Trophoblast cell (in vitro differentiated cells and primary cell): ENCODE data around the gene LIPM.

Source experiments
- DNase-seq, 2 donors: peaks; one replicate each; pipeline ENCODE4 v3.0.0-alpha.2; 2016
- H2AFZ ChIP-seq: 2 replicates; pipeline ENCODE4 v1.6.1; 2013; ENCODE audit warnings: low read length, moderate library complexity, mild to moderate bottlenecking; ENCODE audit not compliant: insufficient read depth, poor library complexity
- H2AK5ac ChIP-seq: 2 replicates; pipeline ENCODE4 v1.6.1; 2013; ENCODE audit warnings: mild to moderate bottlenecking, low read length
- H2BK120ac ChIP-seq: 2 replicates; pipeline ENCODE4 v1.6.1; 2013; ENCODE audit warnings: low read length, mild to moderate bottlenecking, moderate library complexity; ENCODE audit not compliant: insufficient read depth, poor library complexity
- H2BK12ac ChIP-seq: 2 replicates; pipeline ENCODE4 v1.6.1; 2013; ENCODE audit warnings: mild to moderate bottlenecking, low read length, moderate library complexity
- H2BK5ac ChIP-seq: 2 replicates; pipeline ENCODE4 v1.6.1; 2013; ENCODE audit warnings: low read length, low read depth, moderate library complexity, mild to moderate bottlenecking; ENCODE audit not compliant: poor library complexity
- H3K14ac ChIP-seq: 2 replicates; pipeline ENCODE4 v1.6.1; 2013; ENCODE audit warnings: mild to moderate bottlenecking, low read length
- H3K18ac ChIP-seq: 2 replicates; pipeline ENCODE4 v1.6.1; 2013; ENCODE audit warnings: mild to moderate bottlenecking, low read length
- H3K23ac ChIP-seq: 2 replicates; pipeline ENCODE4 v1.6.1; 2013; ENCODE audit warnings: low read length
- H3K27ac ChIP-seq: 2 replicates; pipeline ENCODE4 v1.5.1; 2013; ENCODE audit warnings: low read depth, mild to moderate bottlenecking, inconsistent platforms, low read length, moderate library complexity
- H3K27me3 ChIP-seq: 2 replicates; pipeline ENCODE4 v1.6.1; 2013; ENCODE audit warnings: inconsistent platforms, mild to moderate bottlenecking, low read length, moderate library complexity; ENCODE audit not compliant: insufficient read depth
- H3K36me3 ChIP-seq, 2 experiments: 1 replicate in 1 of 2; 2 replicates in 1 of 2; pipeline ENCODE4 v1.6.1; 2013; ENCODE audit warnings: low read length in 2 of 2, mild to moderate bottlenecking in 2 of 2, moderate library complexity in 1 of 2; ENCODE audit not compliant: insufficient read depth in 2 of 2, control insufficient read depth in 1 of 2
- H3K4ac ChIP-seq: 2 replicates; pipeline ENCODE4 v1.6.1; 2013; ENCODE audit warnings: low read depth, mild to moderate bottlenecking, low read length, moderate library complexity
- H3K4me1 ChIP-seq, 2 experiments: 1 replicate in 1 of 2; 2 replicates in 1 of 2; pipeline ENCODE4 v1.6.1; 2013; ENCODE audit warnings: low read length in 2 of 2, mild to moderate bottlenecking in 2 of 2, moderate library complexity in 1 of 2; ENCODE audit not compliant: insufficient read depth in 2 of 2, control insufficient read depth in 1 of 2
- H3K4me2 ChIP-seq: 2 replicates; pipeline ENCODE4 v1.6.1; 2013; ENCODE audit warnings: inconsistent platforms, mild to moderate bottlenecking, low read length, moderate library complexity
- H3K4me3 ChIP-seq: 2 replicates; pipeline ENCODE4 v1.5.1; 2013; ENCODE audit warnings: mild to moderate bottlenecking, low read depth, low read length, inconsistent platforms
- H3K79me1 ChIP-seq: one replicate; pipeline ENCODE4 v1.6.1; 2013; ENCODE audit warnings: low read length
- H3K79me2 ChIP-seq: 2 replicates; pipeline ENCODE4 v1.6.1; 2013; ENCODE audit warnings: low read length, mild to moderate bottlenecking; ENCODE audit not compliant: control insufficient read depth, insufficient read depth, poor library complexity
- H3K9ac ChIP-seq: 2 replicates; pipeline ENCODE4 v1.6.1; 2013; ENCODE audit warnings: mild to moderate bottlenecking, low read length
- H3K9me3 ChIP-seq: 2 replicates; pipeline ENCODE4 v1.6.1; 2013; ENCODE audit warnings: low read depth, mild to moderate bottlenecking, control low read depth, inconsistent platforms, low read length; ENCODE audit not compliant: insufficient read depth
- H4K12ac ChIP-seq: 2 replicates; pipeline ENCODE4 v1.6.1; 2013; ENCODE audit warnings: low read depth, mild to moderate bottlenecking, low read length, moderate library complexity
- H4K8ac ChIP-seq: 2 replicates; pipeline ENCODE4 v1.6.1; 2013; ENCODE audit warnings: low read depth, mild to moderate bottlenecking, low read length, moderate library complexity
- H4K91ac ChIP-seq: one replicate; pipeline ENCODE4 v1.6.1; 2013; ENCODE audit warnings: low read depth, mild to moderate bottlenecking, low read length, moderate library complexity
- WGBS: extraction: QIAGEN DNeasy Blood & Tissue Kit; methylation state at CpG from one replicate; pipeline ENCODE4 v1.1.7; 2013; ENCODE audit warnings: missing lambda C conversion rate; ENCODE audit not compliant: insufficient read length, insufficient coverage; ENCODE audit errors: extremely low coverage; 5-methylcytosine and 5-hydroxymethylcytosine counted together

Gene LIPM

DNA sequence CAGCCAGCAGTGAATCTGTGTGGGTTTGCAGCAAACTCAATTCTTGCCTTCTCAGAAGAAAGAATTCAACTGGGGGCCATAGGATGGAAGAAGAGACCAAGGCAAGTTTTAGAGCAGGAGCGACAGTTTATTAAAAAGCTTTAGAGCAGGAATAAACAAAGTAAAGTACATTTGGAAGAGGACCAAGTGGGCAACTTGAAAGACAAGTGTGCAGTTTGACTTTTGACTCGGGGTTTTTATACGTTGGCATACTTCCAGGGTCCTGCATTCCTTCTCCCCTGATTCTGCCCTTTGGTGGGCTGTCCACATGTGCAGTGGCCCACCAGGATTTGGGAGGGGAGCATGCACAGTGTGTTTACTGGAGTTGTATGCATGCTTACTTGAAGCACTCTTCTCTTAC is 52.2 kb downstream of the LIPM start:
- Histone ChIP-seq H2BK5ac (no peak overlapping the region), H4K91ac (no peak overlapping the region), H3K4me1 (peaks cover 0 to 2% of the 10 kb centered on the region in 2 experiments), H4K8ac (no peak overlapping the region), H4K12ac (no peak overlapping the region), H3K79me2 (no peaks in the 10 kb centered on the region), H2BK120ac (no peak overlapping the region), H3K18ac (no peak overlapping the region), H3K9me3 (no peaks in the 10 kb centered on the region), H3K4me2 (no peak overlapping the region), H3K27me3 (no peaks in the 10 kb centered on the region), H3K36me3 (no peaks in the 10 kb centered on the region), H3K9ac (no peak overlapping the region), H3K79me1 (no peaks in the 10 kb centered on the region), H2AFZ (no peak overlapping the region), H3K27ac (no peak overlapping the region), H3K23ac (no peak overlapping the region), H2AK5ac (no peak overlapping the region), H3K14ac (no peak overlapping the region), H3K4me3 (no peak overlapping the region), H3K4ac (no peak overlapping the region), H2BK12ac (no peak overlapping the region)
- no CpG with 5 or more reads among the region's 3 CpGs for WGBS
- DNase-seq, result no peak

DNA sequence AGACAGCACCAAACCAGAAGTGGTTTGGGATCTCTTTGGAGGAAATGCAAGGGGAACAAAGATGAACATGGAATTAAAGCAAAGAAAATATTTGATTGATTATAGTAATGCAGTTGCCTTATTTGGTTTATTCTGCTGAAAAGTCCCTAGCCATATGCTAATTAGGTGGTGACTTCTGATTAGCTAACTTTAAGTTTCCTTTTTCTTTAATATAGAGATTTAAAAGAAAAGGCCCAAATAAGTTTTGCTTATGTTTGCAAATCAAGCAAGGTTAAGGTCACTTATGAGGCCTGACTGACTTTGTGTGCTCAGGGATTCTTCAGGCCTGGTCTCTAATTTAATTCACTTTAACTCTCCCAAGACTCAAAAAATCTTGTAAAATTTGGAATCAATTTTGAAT is 55.3 kb downstream of the LIPM start:
- no peak overlapping the region for H4K12ac ChIP-seq
- DNase-seq, result no peak
- H4K91ac ChIP-seq, result no peak overlapping the region
- H2BK120ac ChIP-seq, result no peak overlapping the region
- H3K18ac ChIP-seq, result no peak overlapping the region
- H3K14ac ChIP-seq, result no peak overlapping the region
- H3K4ac ChIP-seq, result no peak overlapping the region
- no peaks in the 10 kb centered on the region for H3K79me1 ChIP-seq
- no peak overlapping the region for H2BK5ac ChIP-seq
- no peak overlapping the region for H3K4me2 ChIP-seq
- no peaks in the 10 kb centered on the region for H3K79me2 ChIP-seq
- no peak overlapping the region for H3K23ac ChIP-seq
- no peak overlapping the region for H4K8ac ChIP-seq
- H3K36me3 ChIP-seq, result no peaks in the 10 kb centered on the region
- H2AK5ac ChIP-seq, result no peak overlapping the region
- no peak overlapping the region for H3K27ac ChIP-seq
- H3K4me3 ChIP-seq, result no peak overlapping the region
- H3K9me3 ChIP-seq, result peaks cover under 1% of the 10 kb centered on the region
- H2BK12ac ChIP-seq, result no peak overlapping the region
- H3K27me3 ChIP-seq, result no peaks in the 10 kb centered on the region
- no peak overlapping the region for H3K9ac ChIP-seq
- no peaks in the 10 kb centered on the region for H3K4me1 ChIP-seq
- no peak overlapping the region for H2AFZ ChIP-seq

DNA sequence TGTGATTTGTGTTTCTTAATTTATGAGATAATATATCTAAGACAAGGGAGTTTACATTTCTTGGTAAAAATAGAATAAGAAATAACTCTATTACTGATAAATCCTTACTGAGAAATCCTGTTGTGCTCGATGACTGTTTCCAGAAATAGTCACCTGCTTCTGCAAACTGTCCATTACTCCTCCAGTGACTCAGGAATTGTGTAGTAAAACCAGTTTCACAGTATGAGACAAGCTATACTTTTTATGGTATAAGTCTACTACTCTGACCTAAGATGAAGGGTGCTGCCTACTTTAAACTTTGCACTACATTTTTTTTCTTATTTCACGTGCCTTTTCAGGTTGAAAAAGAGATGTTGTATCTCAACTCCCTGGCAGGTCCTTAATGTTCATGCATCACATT is 56.0 kb downstream of the LIPM start:
- no peak overlapping the region for H3K23ac ChIP-seq
- H2BK120ac ChIP-seq, result no peak overlapping the region
- no peak overlapping the region for H3K14ac ChIP-seq
- no peak overlapping the region for H2BK12ac ChIP-seq
- H3K4me2 ChIP-seq, result no peak overlapping the region
- no peak overlapping the region for H4K12ac ChIP-seq
- no peaks in the 10 kb centered on the region for H3K36me3 ChIP-seq
- no peak overlapping the region for H2BK5ac ChIP-seq
- no peaks in the 10 kb centered on the region for H3K4me1 ChIP-seq
- DNase-seq, result peak in 1 of 2 donors; percentile 48
- H4K91ac ChIP-seq, result no peak overlapping the region
- no CpG with 5 or more reads among the region's 2 CpGs for WGBS
- no peak overlapping the region for H3K18ac ChIP-seq
- no peaks in the 10 kb centered on the region for H3K79me2 ChIP-seq
- no peaks in the 10 kb centered on the region for H3K27me3 ChIP-seq
- no peak overlapping the region for H2AFZ ChIP-seq
- no peak overlapping the region for H3K27ac ChIP-seq
- no peaks in the 10 kb centered on the region for H3K79me1 ChIP-seq
- H3K4me3 ChIP-seq, result no peak overlapping the region
- no peak overlapping the region for H3K9ac ChIP-seq
- H3K4ac ChIP-seq, result no peak overlapping the region
- no peak overlapping the region for H4K8ac ChIP-seq
- H3K9me3 ChIP-seq, result peaks cover 2% of the 10 kb centered on the region
- no peak overlapping the region for H2AK5ac ChIP-seq

DNA sequence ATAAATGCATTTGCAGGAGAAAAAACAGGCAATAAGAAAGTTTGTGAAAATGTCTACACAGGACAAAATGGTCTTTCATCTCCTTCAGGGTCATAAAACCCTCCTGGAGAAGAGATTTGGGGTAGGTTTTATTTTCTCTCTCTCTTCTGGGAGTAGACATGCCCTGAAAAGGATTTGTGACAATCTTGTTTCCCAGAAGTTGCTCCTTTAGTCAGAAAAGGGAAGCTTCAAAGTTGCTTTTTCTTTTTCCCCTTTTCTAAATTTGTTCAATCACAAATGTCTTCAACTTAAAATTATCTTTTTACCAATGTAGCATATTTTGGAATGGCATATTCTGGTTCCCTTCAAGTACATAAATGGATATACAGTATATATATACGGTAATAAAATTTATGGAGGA is 58.5 kb downstream of the LIPM start:
- WGBS, result no CpG with 5 or more reads among the region's 1 CpG
- no peak overlapping the region for H3K23ac ChIP-seq
- H4K12ac ChIP-seq, result no peak overlapping the region
- H2BK12ac ChIP-seq, result no peak overlapping the region
- H3K4me3 ChIP-seq, result no peak overlapping the region
- peaks cover 2% of the 10 kb centered on the region for H3K9me3 ChIP-seq
- H3K4me1 ChIP-seq, result no peaks in the 10 kb centered on the region
- H2AFZ ChIP-seq, result no peak overlapping the region
- H2BK120ac ChIP-seq, result no peak overlapping the region
- no peaks in the 10 kb centered on the region for H3K36me3 ChIP-seq
- no peak overlapping the region for H3K27ac ChIP-seq
- no peak for DNase-seq
- no peak overlapping the region for H3K14ac ChIP-seq
- no peak overlapping the region for H3K4ac ChIP-seq
- no peak overlapping the region for H3K9ac ChIP-seq
- no peak overlapping the region for H3K18ac ChIP-seq
- no peaks in the 10 kb centered on the region for H3K79me1 ChIP-seq
- H2BK5ac ChIP-seq, result no peak overlapping the region
- H4K8ac ChIP-seq, result no peak overlapping the region
- no peak overlapping the region for H3K4me2 ChIP-seq
- H3K79me2 ChIP-seq, result no peaks in the 10 kb centered on the region
- H4K91ac ChIP-seq, result no peak overlapping the region
- H3K27me3 ChIP-seq, result no peaks in the 10 kb centered on the region
- H2AK5ac ChIP-seq, result no peak overlapping the region
